CD4-positive, alpha-beta T cell (primary cell): ENCODE measurements around the gene MAIP1. TPM values are rescaled to one million over a fixed set of nuclear protein-coding genes. Genes with fewer than 3 reads are reported as not detected.

ENCODE experiments used
- ATAC-seq: fragments of 200-7000 bp; cut with Tn5 transposase; one replicate; pipeline ENCODE4 v1.10.0; 2022; ENCODE audit warnings: mild to moderate bottlenecking; ENCODE audit not compliant: poor library complexity
- CTCF ChIA-PET: fragments of 350-600 bp; sonication (Branson Sonifier 250); formaldehyde crosslinking; loops from one replicate; lab custom pipeline; 2021; ENCODE audit warnings: antibody characterized with exemption, inconsistent platforms; lab: Charles Lee
- POLR2A ChIA-PET: fragments of 350-600 bp; sonication (Branson Sonifier 250); formaldehyde crosslinking; loops from one replicate; lab custom pipeline; 2021; ENCODE audit warnings: antibody characterized with exemption, inconsistent platforms; lab: Charles Lee
- DNase-seq, 14 experiments: peaks; one replicate each; pipeline ENCODE4 v3.0.0-alpha.2; 2013 to 2020; ENCODE audit warnings: mixed read lengths in 2 of 14
- H3K27ac ChIP-seq, 2 donors: one replicate each; pipeline versions ENCODE4 v1.5.1 to v1.7.0; 2013; ENCODE audit warnings: low read length in 2 of 2, low read depth in 1 of 2, mild to moderate bottlenecking in 1 of 2
- H3K27me3 ChIP-seq, 2 experiments: 1 replicate in 1 of 2; 2 replicates in 1 of 2; pipeline versions ENCODE4 v1.6.1 to v1.7.0; 2013; ENCODE audit warnings: low read length in 2 of 2, control low read depth in 1 of 2, mild to moderate bottlenecking in 1 of 2, moderate library complexity in 1 of 2; ENCODE audit not compliant: insufficient read depth in 2 of 2, control insufficient read depth in 1 of 2
- H3K36me3 ChIP-seq: one replicate; pipeline ENCODE4 v1.6.1; 2013; ENCODE audit warnings: low read length, control low read depth; ENCODE audit not compliant: insufficient read depth
- H3K4me1 ChIP-seq: one replicate; pipeline ENCODE4 v1.6.1; 2013; ENCODE audit warnings: low read length, control low read depth; ENCODE audit not compliant: insufficient read depth
- H3K4me3 ChIP-seq: one replicate; pipeline ENCODE4 v1.5.1; 2013; ENCODE audit warnings: mild to moderate bottlenecking, low read length, moderate library complexity
- H3K9me3 ChIP-seq, 2 experiments: 1 replicate in 1 of 2; 2 replicates in 1 of 2; pipeline versions ENCODE4 v1.6.1 to v1.7.0; 2013; ENCODE audit warnings: low read length in 2 of 2, mild to moderate bottlenecking in 2 of 2, control low read depth in 1 of 2, moderate library complexity in 1 of 2; ENCODE audit not compliant: control insufficient read depth in 1 of 2, insufficient read depth in 1 of 2
- H3K27ac Mint-ChIP-seq: one replicate; pipeline ENCODE4 v1.8.0; 2020; ENCODE audit warnings: mixed read lengths
- H3K27me3 Mint-ChIP-seq: one replicate; pipeline ENCODE4 v1.8.0; 2021; ENCODE audit warnings: mixed read lengths
- H3K36me3 Mint-ChIP-seq: one replicate; pipeline ENCODE4 v1.8.0; 2021; ENCODE audit warnings: low read depth, mixed read lengths
- H3K4me1 Mint-ChIP-seq: one replicate; pipeline ENCODE4 v1.8.0; 2021; ENCODE audit warnings: low read depth, mixed read lengths
- H3K4me3 Mint-ChIP-seq: one replicate; pipeline ENCODE4 v1.8.0; 2020; ENCODE audit warnings: mild to moderate bottlenecking, mixed read lengths
- H3K9me3 Mint-ChIP-seq: one replicate; pipeline ENCODE4 v1.8.0; 2020; ENCODE audit warnings: mixed read lengths
- intact Hi-C, 2 experiments: fragments of 100-400 bp; cut with DNase I in 1 of 2; cut with micrococcal nuclease in 1 of 2; formaldehyde crosslinking; loops; one replicate each; pipeline versions ENCODE4 v1.15.1 to v1.9.0; 2023 to 2025; cut with DNase I, micrococcal nuclease
- total RNA-seq, 174 experiments: library from RNA in 2 of 174; stranded (reverse) in 2 of 174; gene quantifications; one replicate each; pipeline ENCODE4 v1.2.3 and lab custom pipeline; 2021 to 2026
- TF ChIP-seq, protein P1 (sequence below): fragments of 200-600 bp; IDR thresholded peaks from one replicate; pipeline ENCODE4 v1.8.0; 2022; ENCODE audit warnings: antibody characterized with exemption, mild to moderate bottlenecking

MAIP1 gene
- total RNA-seq, 2 experiments from 2014 or later, result 34.6 to 35.8 TPM

DNA sequence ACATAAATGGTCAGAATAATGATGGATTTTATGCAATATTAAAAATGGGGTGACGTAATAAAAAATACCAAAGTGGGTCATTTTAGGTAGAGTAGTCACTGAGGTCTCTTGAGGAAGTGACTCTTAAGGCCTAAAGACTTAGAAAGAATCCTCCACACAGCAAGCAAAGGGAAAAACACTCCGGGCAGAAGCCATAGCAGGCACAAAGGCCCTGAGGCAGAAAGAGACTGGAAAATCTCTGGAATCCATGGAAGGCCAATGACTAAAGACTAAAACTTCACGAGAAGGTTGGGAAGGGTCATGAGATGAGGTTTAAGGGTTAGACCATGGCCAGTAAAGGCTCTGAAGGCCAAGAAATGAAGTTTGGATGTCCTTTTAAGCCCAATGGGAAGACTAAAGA is 36.9 kb downstream of the MAIP1 start:
- no peak overlapping the region for H3K4me3 Mint-ChIP-seq
- no peak for ATAC-seq
- no peak overlapping the region for H3K4me3 ChIP-seq
- peaks cover 0 to 2% of the 10 kb centered on the region in 2 experiments for H3K27me3 ChIP-seq
- no peak for DNase-seq
- no peaks in the 10 kb centered on the region for H3K27me3 Mint-ChIP-seq
- H3K9me3 ChIP-seq, result no peaks in the 10 kb centered on the region
- H3K27ac ChIP-seq, result no peak overlapping the region
- H3K36me3 Mint-ChIP-seq, result no peaks in the 10 kb centered on the region
- H3K27ac Mint-ChIP-seq, result no peak overlapping the region
- H3K4me1 ChIP-seq, result no peaks in the 10 kb centered on the region
- no peaks in the 10 kb centered on the region for H3K4me1 Mint-ChIP-seq
- TF ChIP-seq, protein P1, sequence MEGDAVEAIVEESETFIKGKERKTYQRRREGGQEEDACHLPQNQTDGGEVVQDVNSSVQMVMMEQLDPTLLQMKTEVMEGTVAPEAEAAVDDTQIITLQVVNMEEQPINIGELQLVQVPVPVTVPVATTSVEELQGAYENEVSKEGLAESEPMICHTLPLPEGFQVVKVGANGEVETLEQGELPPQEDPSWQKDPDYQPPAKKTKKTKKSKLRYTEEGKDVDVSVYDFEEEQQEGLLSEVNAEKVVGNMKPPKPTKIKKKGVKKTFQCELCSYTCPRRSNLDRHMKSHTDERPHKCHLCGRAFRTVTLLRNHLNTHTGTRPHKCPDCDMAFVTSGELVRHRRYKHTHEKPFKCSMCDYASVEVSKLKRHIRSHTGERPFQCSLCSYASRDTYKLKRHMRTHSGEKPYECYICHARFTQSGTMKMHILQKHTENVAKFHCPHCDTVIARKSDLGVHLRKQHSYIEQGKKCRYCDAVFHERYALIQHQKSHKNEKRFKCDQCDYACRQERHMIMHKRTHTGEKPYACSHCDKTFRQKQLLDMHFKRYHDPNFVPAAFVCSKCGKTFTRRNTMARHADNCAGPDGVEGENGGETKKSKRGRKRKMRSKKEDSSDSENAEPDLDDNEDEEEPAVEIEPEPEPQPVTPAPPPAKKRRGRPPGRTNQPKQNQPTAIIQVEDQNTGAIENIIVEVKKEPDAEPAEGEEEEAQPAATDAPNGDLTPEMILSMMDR, result no peak
- no peaks in the 10 kb centered on the region for H3K9me3 Mint-ChIP-seq
- intact Hi-C loops, result no loop called here
- CTCF ChIA-PET, result no interaction called here
- POLR2A ChIA-PET, result no interaction called here
- no peaks in the 10 kb centered on the region for H3K36me3 ChIP-seq

DNA sequence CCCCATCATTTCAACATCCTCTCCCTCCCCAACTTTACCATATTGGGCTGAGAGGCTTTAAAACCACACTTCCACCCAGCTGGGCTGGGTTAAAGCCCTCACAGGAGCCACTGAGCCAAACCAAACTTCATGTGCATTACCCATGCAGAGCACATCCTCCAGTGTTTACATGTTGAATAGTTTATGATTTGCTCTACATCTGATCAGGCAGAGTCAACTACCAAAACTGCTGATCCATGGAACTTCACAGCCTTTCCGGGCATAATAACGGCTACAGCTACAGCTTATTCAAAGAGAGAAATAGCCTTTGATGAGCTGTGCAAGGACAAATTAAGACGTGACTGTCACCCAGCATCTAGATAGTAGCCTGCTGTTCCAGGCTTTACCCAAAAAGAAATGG is 39.0 kb downstream of the MAIP1 start:
- Histone ChIP-seq H3K9me3 (no peaks in the 10 kb centered on the region), H3K27ac (no peak overlapping the region), H3K4me3 (no peak overlapping the region), H3K36me3 (no peaks in the 10 kb centered on the region), H3K4me1 (no peaks in the 10 kb centered on the region), H3K27me3 (peaks cover 0 to 2% of the 10 kb centered on the region in 2 experiments)
- Mint-ChIP-seq H3K27me3 (no peaks in the 10 kb centered on the region), H3K9me3 (no peaks in the 10 kb centered on the region), H3K36me3 (no peaks in the 10 kb centered on the region), H3K4me3 (no peak overlapping the region), H3K4me1 (no peaks in the 10 kb centered on the region), H3K27ac (no peak overlapping the region)
- ATAC-seq, result no peak
- no peak for DNase-seq
- ChIA-PET POLR2A (no interaction called here), CTCF (interaction anchor here (1.1 kb wide), 1 partner anchor 14 kb away, joined by 3 read pairs; no protein-coding TSS in a partner anchor)
- intact Hi-C loops, result no loop called here
- TF ChIP-seq, protein P1, result no peak

DNA sequence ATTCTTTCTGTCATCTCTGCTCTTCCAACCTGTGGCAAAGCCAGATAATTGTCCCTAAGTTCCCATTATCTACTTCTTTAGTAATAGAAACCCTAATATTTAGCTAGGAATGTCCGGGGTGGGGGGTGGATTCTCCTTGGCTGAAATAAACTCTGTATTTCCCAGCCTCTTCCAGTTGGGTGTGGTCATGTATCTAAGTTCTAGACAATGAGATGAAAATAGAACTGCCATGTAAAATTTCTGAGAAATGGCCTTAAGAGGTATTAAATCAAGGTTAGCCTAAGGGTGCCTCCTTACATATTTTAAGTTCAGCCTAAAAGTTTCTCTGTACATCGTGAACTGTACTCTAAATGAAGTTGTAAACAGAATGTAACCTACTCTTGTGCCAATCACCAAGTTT is 39.5 kb downstream of the MAIP1 start:
- no peaks in the 10 kb centered on the region for H3K27me3 Mint-ChIP-seq
- H3K27me3 ChIP-seq, result peaks cover 0 to 2% of the 10 kb centered on the region in 2 experiments
- H3K4me1 Mint-ChIP-seq, result no peaks in the 10 kb centered on the region
- ChIA-PET CTCF (no interaction called here), POLR2A (no interaction called here)
- H3K9me3 Mint-ChIP-seq, result no peaks in the 10 kb centered on the region
- no peaks in the 10 kb centered on the region for H3K9me3 ChIP-seq
- intact Hi-C loops, result no loop called here
- no peaks in the 10 kb centered on the region for H3K36me3 ChIP-seq
- ATAC-seq, result no peak
- H3K27ac ChIP-seq, result no peak overlapping the region
- H3K36me3 Mint-ChIP-seq, result no peaks in the 10 kb centered on the region
- DNase-seq, result no peak
- no peak overlapping the region for H3K4me3 ChIP-seq
- TF ChIP-seq, protein P1, result no peak
- no peaks in the 10 kb centered on the region for H3K4me1 ChIP-seq
- H3K4me3 Mint-ChIP-seq, result no peak overlapping the region
- H3K27ac Mint-ChIP-seq, result no peak overlapping the region
